Caco-2 (cell line): ENCODE measurements around the gene PHAX. TPM values are rescaled to one million over a fixed set of nuclear protein-coding genes. Genes with fewer than 3 reads are reported as not detected.
"Not testable (repeated sequence)": the region's sequence is repeated elsewhere in the genome, so short reads cannot be mapped to it uniquely, and the experiment has no call there.

Source experiments
- Bru-seq: library from RNA; stranded (reverse); fragments of 400-500 nt; gene quantifications from one replicate; lab custom pipeline; 2021; lab: Mats Ljungman, UMichigan
- BruChase-seq, 2 experiments: library from RNA; stranded (reverse); fragments of 400-500 nt; gene quantifications; one replicate each; lab custom pipeline; 2021; lab: Mats Ljungman, UMichigan
- BruUV-seq: library from RNA; stranded (reverse); fragments of 400-500 nt; replicated peaks from 2 replicates; lab custom pipeline; 2021; lab: Mats Ljungman, UMichigan
- CTCF ChIA-PET: fragments of 300-600 bp; sonication (Branson Sonifier 250); formaldehyde crosslinking; loops from one replicate; lab custom pipeline; 2022; ENCODE audit warnings: antibody characterized with exemption; lab: Charles Lee
- POLR2A ChIA-PET: fragments of 300-600 bp; sonication (Branson Sonifier 250); formaldehyde crosslinking; loops from one replicate; lab custom pipeline; 2022; ENCODE audit warnings: antibody characterized with exemption; lab: Charles Lee
- DNase-seq, 2 experiments: peaks; one replicate each; pipeline versions ENCODE4 v3.0.0 to v3.0.0-alpha.2; 2020 to 2022
- H3K27me3 ChIP-seq: replicated peaks from 2 replicates; pipeline ENCODE4 v1.6.0; 2011; ENCODE audit warnings: low read length; ENCODE audit not compliant: control insufficient read depth, insufficient read depth
- H3K36me3 ChIP-seq: 2 replicates; pipeline ENCODE4 v1.5.1; 2011; ENCODE audit warnings: low read length; ENCODE audit not compliant: control insufficient read depth, insufficient read depth
- H3K4me1 ChIP-seq: fragments of 250-450 bp; sonication (Bioruptor Pico); 2 replicates; pipeline ENCODE4 v1.5.1; 2020; ENCODE audit warnings: mild to moderate bottlenecking
- H3K4me3 ChIP-seq: 2 replicates; pipeline ENCODE4 v1.5.1; 2011; ENCODE audit warnings: low read depth, mild to moderate bottlenecking, control low read depth, low read length
- H3K9me3 ChIP-seq: fragments of 250-450 bp; sonication (Bioruptor Pico); 2 replicates; pipeline ENCODE4 v1.5.1; 2020; ENCODE audit warnings: mild to moderate bottlenecking, moderate library complexity
- H3K27ac Mint-ChIP-seq: one replicate; pipeline ENCODE4 v1.8.0; 2022; ENCODE audit warnings: mixed read lengths; ENCODE audit not compliant: unreplicated experiment
- H3K27me3 Mint-ChIP-seq: one replicate; pipeline ENCODE4 v1.8.0; 2022; ENCODE audit warnings: mixed read lengths; ENCODE audit not compliant: insufficient read depth, unreplicated experiment
- H3K36me3 Mint-ChIP-seq: one replicate; pipeline ENCODE4 v1.8.0; 2022; ENCODE audit warnings: mild to moderate bottlenecking, mixed read lengths; ENCODE audit not compliant: insufficient read depth, unreplicated experiment
- H3K4me1 Mint-ChIP-seq: one replicate; pipeline ENCODE4 v1.8.0; 2022; ENCODE audit warnings: low read depth, mixed read lengths; ENCODE audit not compliant: unreplicated experiment
- H3K4me3 Mint-ChIP-seq: one replicate; pipeline ENCODE4 v1.8.0; 2022; ENCODE audit warnings: mild to moderate bottlenecking, moderate library complexity, mixed read lengths; ENCODE audit not compliant: unreplicated experiment
- H3K9me3 Mint-ChIP-seq: one replicate; pipeline ENCODE4 v1.8.0; 2022; ENCODE audit warnings: mixed read lengths; ENCODE audit not compliant: unreplicated experiment
- CTCF ChIP-seq, 2 experiments: fragments of 200-600 bp in 1 of 2; IDR thresholded peaks; 1 replicate in 1 of 2; 2 replicates in 1 of 2; pipeline versions ENCODE4 v1.5.1 to v1.8.0; 2011 to 2022; ENCODE audit warnings: antibody characterized with exemption in 1 of 2, control low read depth in 1 of 2, inconsistent platforms in 1 of 2, low read depth in 1 of 2, low read length in 1 of 2, mild to moderate bottlenecking in 1 of 2, moderate library complexity in 1 of 2; ENCODE audit not compliant: insufficient read depth in 1 of 2, severe bottlenecking in 1 of 2, unreplicated experiment in 1 of 2
- intact Hi-C: fragments of 100-400 bp; cut with micrococcal nuclease; formaldehyde crosslinking; loops from one replicate; pipeline ENCODE4 v1.10.0; 2022; ENCODE audit not compliant: unreplicated experiment
- long read RNA-seq: library from polyadenylated mRNA; stranded (forward); transcript quantifications from one replicate; pipeline ENCODE4 v2.0.0, GENCODE V29; 2022
- total RNA-seq: library from RNA; stranded (reverse); gene quantifications from 2 replicates; pipeline ENCODE4 v1.2.3, GENCODE V29; 2022

PHAX gene
- 38.7 and 41.3 TPM in 2 replicates for total RNA-seq
- Bru-seq, nascent RNA = percentile 87 among the genes with signal in this experiment
- percentile 91 among the genes with signal in this experiment for BruChase-seq, experiment 1, labeled RNA remaining after a 2-hour chase
- percentile 81 among the genes with signal in this experiment for BruChase-seq, experiment 2, labeled RNA remaining after a 6-hour chase
- long read RNA-seq, full-length matches to known transcripts = 49 of 65 reads
- long read RNA-seq, partial matches to known transcripts = 5 of 65 reads
- long read RNA-seq, other reads (novel, unspliced or antisense) = 11 of 65 reads

- Mint-ChIP-seq H3K4me3 (peak within 1 kb of the TSS; percentile 72), H3K27me3 (no peaks in the 10 kb centered on the region), H3K36me3 (peaks cover 49% of the 10 kb centered on the region), H3K9me3 (no peaks in the 10 kb centered on the region), H3K27ac (peak within 1 kb of the TSS; percentile 64), H3K4me1 (peaks cover 18% of the 10 kb centered on the region)
- no TSS peak for BruUV-seq
- Histone ChIP-seq H3K4me3 (peak within 1 kb of the TSS; percentile 100), H3K9me3 (no peaks in the 10 kb centered on the region), H3K36me3 (no peaks in the 10 kb centered on the region; the same call in 1 of the 2 replicates), H3K27me3 (no peaks in the 10 kb centered on the region), H3K4me1 (peaks cover 9% of the 10 kb centered on the region; the same call in 1 of the 2 replicates)
- ChIA-PET CTCF (interaction anchor here (0.6 to 1.7 kb wide), 4 partner anchors 53 to 230 kb away, joined by 3 to 6 read pairs (median 3); partner anchors contain the start of gene LMNB1), POLR2A (interaction anchor here (0.6 to 1.5 kb wide), 2 partner anchors 134 to 177 kb away, joined by 4 to 6 read pairs; no protein-coding TSS in a partner anchor)
- intact Hi-C loops = loop anchor here (1.0 kb wide), 3 partner anchors 48 to 262 kb away; partner anchors contain the start of gene LMNB1
- peak; percentile 45 to 73 for TF ChIP-seq CTCF (IDR thresholded peaks at IDR 0.05; ENCODE audit: insufficient read depth in 1 of 2, low read depth in 1 of 2, low read length in 1 of 2, severe bottlenecking in 1 of 2, unreplicated experiment in 1 of 2)
- DNase-seq = peak; percentile 77 to 89
These were observed at the start of gene PHAX for GRCh38 chr5:126600631-126601511. Gene PHAX, plus strand, starts transcription at chr5:126600947. Its CDS starts 16 bp downstream, at chr5:126600963.

GRCh38 chr5:126552614-126553013 is 48.1 kb upstream of the PHAX start:
- Mint-ChIP-seq H3K27me3 (no peaks in the 10 kb centered on the region), H3K36me3 (peaks cover 87% of the 10 kb centered on the region), H3K27ac (no peak overlapping the region), H3K4me1 (no peaks in the 10 kb centered on the region), H3K9me3 (no peaks in the 10 kb centered on the region), H3K4me3 (no peak overlapping the region)
- Histone ChIP-seq H3K4me3 (no peak overlapping the region), H3K27me3 (no peaks in the 10 kb centered on the region), H3K9me3 (no peaks in the 10 kb centered on the region), H3K36me3 (peaks cover 1% of the 10 kb centered on the region), H3K4me1 (no peaks in the 10 kb centered on the region)
- BruUV-seq = no TSS peak
- no peak for TF ChIP-seq CTCF (IDR thresholded peaks at IDR 0.05; ENCODE audit: insufficient read depth in 1 of 2, low read depth in 1 of 2, low read length in 1 of 2, severe bottlenecking in 1 of 2, unreplicated experiment in 1 of 2)
- intact Hi-C loops = no loop called here
- no peak for DNase-seq
- POLR2A ChIA-PET = no interaction called here
- CTCF ChIA-PET = no interaction called here

- H3K4me1 ChIP-seq, H3K9me3 ChIP-seq, H3K36me3 ChIP-seq, H3K27me3 ChIP-seq, H3K9me3 Mint-ChIP-seq, H3K27ac Mint-ChIP-seq, POLR2A ChIA-PET, H3K4me1 Mint-ChIP-seq, H3K4me3 ChIP-seq, BruUV-seq, CTCF ChIA-PET, DNase-seq, H3K27me3 Mint-ChIP-seq, H3K4me3 Mint-ChIP-seq, intact Hi-C loops: not testable (repeated sequence)
- H3K36me3 Mint-ChIP-seq = peaks cover 78% of the 10 kb centered on the region
These were observed 45.6 kb upstream of the PHAX start for GRCh38 chr5:126555101-126555500.
